CD4-positive, alpha-beta T cell treated with Interleukin-17A for 1 hour (primary cell): ENCODE results near the gene PCBP2.
"Not testable (repeated sequence)": the region's sequence is repeated elsewhere in the genome, so short reads cannot be mapped to it uniquely, and the experiment has no call there.

Source experiments
- DNase-seq: peaks from one replicate; pipeline ENCODE4 v3.0.0-alpha.2; 2020

The PCBP2 gene

GRCh38 chr12:53474077-53474476, 22.2 kb downstream of the PCBP2 start:
- no peak for DNase-seq

GRCh38 chr12:53474819-53475218, 22.9 kb downstream of the PCBP2 start:
- DNase-seq, result peak; percentile 22

- DNase-seq, result peak; percentile 40
Observed at GRCh38 chr12:53476769-53477209, 24.9 kb downstream of the PCBP2 start.

GRCh38 chr12:53478865-53479264, 27.0 kb downstream of the PCBP2 start:
- no peak for DNase-seq

- DNase-seq, result no peak
Observed at GRCh38 chr12:53479331-53479730, 27.4 kb downstream of the PCBP2 start.

- DNase-seq, result no peak
Observed at GRCh38 chr12:53480491-53481442, 28.9 kb downstream of the PCBP2 start.

- not testable (repeated sequence) for DNase-seq
Observed at GRCh38 chr12:53481458-53481857, 29.6 kb downstream of the PCBP2 start.

GRCh38 chr12:53481939-53482586, 30.2 kb downstream of the PCBP2 start:
- peak; percentile 25 for DNase-seq

GRCh38 chr12:53482626-53483168, 30.8 kb downstream of the PCBP2 start:
- no peak for DNase-seq

GRCh38 chr12:53483225-53483978, 31.5 kb downstream of the PCBP2 start:
- DNase-seq, result no peak

- no peak for DNase-seq
Observed at GRCh38 chr12:53483979-53484377, 32.1 kb downstream of the PCBP2 start.

- DNase-seq, result no peak
Observed at GRCh38 chr12:53484686-53485575, 33.0 kb downstream of the PCBP2 start.

GRCh38 chr12:53485955-53486735, 34.2 kb downstream of the PCBP2 start:
- DNase-seq, result no peak

- no peak for DNase-seq
Observed at GRCh38 chr12:53486736-53487487, 35.0 kb downstream of the PCBP2 start.

GRCh38 chr12:53489242-53489864, 37.5 kb downstream of the PCBP2 start:
- no peak for DNase-seq

- DNase-seq, result no peak
Observed at GRCh38 chr12:53492188-53492587, 40.3 kb downstream of the PCBP2 start.

- DNase-seq, result peak; percentile 89
Observed at GRCh38 chr12:53492830-53493609, 41.1 kb downstream of the PCBP2 start.

- no peak for DNase-seq
Observed at GRCh38 chr12:53493610-53494391, 41.9 kb downstream of the PCBP2 start.
